ENCODE measurements around the gene BRD4. TPM values are rescaled to one million over a fixed set of nuclear protein-coding genes. Genes with fewer than 3 reads are reported as not detected.

Gene BRD4
- total and polyA plus RNA-seq, 4 experiments from 2014 or later, result 4.2 to 152 (median 98.4) TPM

GRCh38 chr19:15243236-15243957, 88.9 kb downstream of the BRD4 start:
- peaks cover 40 to 57% of the 10 kb centered on the region in 2 donors for H3K36me3 Mint-ChIP-seq
- peak overlapping the region in 1 of 7 donors; percentile 10 for H3K27ac Mint-ChIP-seq
- DNase-seq, result no peak
- POLR2A ChIA-PET (ENCODE audit: partially characterized antibody), result no interaction called here
- Histone ChIP-seq H3K36me3 (ENCODE audit: insufficient read depth, low read length) (peaks cover 72% of the 10 kb centered on the region), H3K4me3 (ENCODE audit: low read length in 2 of 2) (no peak overlapping the region), H3K27me3 (ENCODE audit: insufficient read depth, low read length) (no peaks in the 10 kb centered on the region), H3K9me3 (ENCODE audit: control insufficient read depth in 1 of 2, low read length in 2 of 2) (no peaks in the 10 kb centered on the region), H3K4me1 (ENCODE audit: insufficient read depth, low read length) (no peaks in the 10 kb centered on the region), H3K27ac (ENCODE audit: low read depth, low read length) (no peak overlapping the region)
- H3K4me3 Mint-ChIP-seq, result peak overlapping the region in 1 of 8 donors; percentile 31
- CTCF ChIA-PET (ENCODE audit: partially characterized antibody), result interaction anchor here (1.2 kb wide), 1 partner anchor 12 kb away, joined by 3 read pairs; no protein-coding TSS in a partner anchor
- no peaks in the 10 kb centered on the region for H3K9me3 Mint-ChIP-seq
- no peaks in the 10 kb centered on the region for H3K27me3 Mint-ChIP-seq
- intact Hi-C loops (cut with micrococcal nuclease), result no loop called here
- peaks cover 0 to 4% (median 0%) of the 10 kb centered on the region in 4 donors for H3K4me1 Mint-ChIP-seq

- H3K9me3 Mint-ChIP-seq, result no peaks in the 10 kb centered on the region
- no peaks in the 10 kb centered on the region for H3K27me3 ChIP-seq (ENCODE audit: insufficient read depth, low read length)
- peaks cover 0 to 4% (median 0%) of the 10 kb centered on the region in 4 donors for H3K4me1 Mint-ChIP-seq
- intact Hi-C loops (cut with micrococcal nuclease), result no loop called here
- peaks cover 61% of the 10 kb centered on the region for H3K36me3 ChIP-seq (ENCODE audit: insufficient read depth, low read length)
- DNase-seq, result no peak
- H3K4me3 Mint-ChIP-seq, result no peak overlapping the region
- H3K27ac Mint-ChIP-seq, result no peak overlapping the region
- no peaks in the 10 kb centered on the region for H3K4me1 ChIP-seq (ENCODE audit: insufficient read depth, low read length)
- no peak overlapping the region for H3K4me3 ChIP-seq (ENCODE audit: low read length in 2 of 2)
- ChIA-PET POLR2A (ENCODE audit: partially characterized antibody) (no interaction called here), CTCF (ENCODE audit: partially characterized antibody) (interaction anchor here (0.7 kb wide), 1 partner anchor 26 kb away, joined by 4 read pairs; no protein-coding TSS in a partner anchor)
- H3K36me3 Mint-ChIP-seq, result peaks cover 48 to 62% of the 10 kb centered on the region in 2 donors
- H3K27ac ChIP-seq (ENCODE audit: low read depth, low read length), result no peak overlapping the region
- no peaks in the 10 kb centered on the region for H3K9me3 ChIP-seq (ENCODE audit: control insufficient read depth in 1 of 2, low read length in 2 of 2)
- no peaks in the 10 kb centered on the region for H3K27me3 Mint-ChIP-seq
These were observed 91.0 kb downstream of the BRD4 start for GRCh38 chr19:15241259-15241910.

GRCh38 chr19:15240515-15240914, 91.8 kb downstream of the BRD4 start:
- ChIA-PET CTCF (ENCODE audit: partially characterized antibody) (no interaction called here), POLR2A (ENCODE audit: partially characterized antibody) (no interaction called here)
- peaks cover 48 to 62% of the 10 kb centered on the region in 2 donors for H3K36me3 Mint-ChIP-seq

GRCh38 chr19:15239337-15239949, 92.9 kb downstream of the BRD4 start:
- no peaks in the 10 kb centered on the region for H3K4me1 ChIP-seq (ENCODE audit: insufficient read depth, low read length)
- H3K4me1 Mint-ChIP-seq, result peaks cover 3 to 4% (median 3%) of the 10 kb centered on the region in 4 donors
- H3K36me3 Mint-ChIP-seq, result peaks cover 42 to 55% of the 10 kb centered on the region in 2 donors
- no peak overlapping the region for H3K4me3 ChIP-seq (ENCODE audit: low read length in 2 of 2)
- DNase-seq, result no peak
- H3K27ac Mint-ChIP-seq, result peak overlapping the region in 2 of 7 donors; percentile 57 to 65
- peaks cover 3 to 4% of the 10 kb centered on the region in 2 donors for H3K27me3 Mint-ChIP-seq
- no peaks in the 10 kb centered on the region for H3K9me3 Mint-ChIP-seq
- ChIA-PET POLR2A (ENCODE audit: partially characterized antibody) (no interaction called here), CTCF (ENCODE audit: partially characterized antibody) (interaction anchor here (0.5 kb wide), 1 partner anchor 1164 kb away, joined by 3 read pairs; no protein-coding TSS in a partner anchor)
- H3K36me3 ChIP-seq (ENCODE audit: insufficient read depth, low read length), result peaks cover 49% of the 10 kb centered on the region
- H3K9me3 ChIP-seq (ENCODE audit: control insufficient read depth in 1 of 2, low read length in 2 of 2), result no peaks in the 10 kb centered on the region
- intact Hi-C loops (cut with micrococcal nuclease), result no loop called here
- no peak overlapping the region for H3K4me3 Mint-ChIP-seq
- H3K27ac ChIP-seq (ENCODE audit: low read depth, low read length), result no peak overlapping the region
- no peaks in the 10 kb centered on the region for H3K27me3 ChIP-seq (ENCODE audit: insufficient read depth, low read length)

More at GRCh38 chr19:15240515-15240914, 91.8 kb downstream of the BRD4 start:
- Histone ChIP-seq H3K4me3 (ENCODE audit: low read length in 2 of 2) (no peak overlapping the region), H3K27me3 (ENCODE audit: insufficient read depth, low read length) (no peaks in the 10 kb centered on the region), H3K36me3 (ENCODE audit: insufficient read depth, low read length) (peaks cover 57% of the 10 kb centered on the region), H3K9me3 (ENCODE audit: control insufficient read depth in 1 of 2, low read length in 2 of 2) (no peaks in the 10 kb centered on the region), H3K27ac (ENCODE audit: low read depth, low read length) (no peak overlapping the region), H3K4me1 (ENCODE audit: insufficient read depth, low read length) (no peaks in the 10 kb centered on the region)
- no peak overlapping the region for H3K27ac Mint-ChIP-seq
- no peak for DNase-seq
- no peaks in the 10 kb centered on the region for H3K27me3 Mint-ChIP-seq
- no peak overlapping the region for H3K4me3 Mint-ChIP-seq
- intact Hi-C loops (cut with micrococcal nuclease), result no loop called here
- no peaks in the 10 kb centered on the region for H3K9me3 Mint-ChIP-seq
- H3K4me1 Mint-ChIP-seq, result peaks cover 0 to 4% (median 0%) of the 10 kb centered on the region in 4 donors

GRCh38 chr19:15238639-15239155, 93.6 kb downstream of the BRD4 start:
- Histone ChIP-seq H3K36me3 (ENCODE audit: insufficient read depth, low read length) (peaks cover 44% of the 10 kb centered on the region), H3K9me3 (ENCODE audit: control insufficient read depth in 1 of 2, low read length in 2 of 2) (no peaks in the 10 kb centered on the region), H3K4me3 (ENCODE audit: low read length in 2 of 2) (no peak overlapping the region), H3K27me3 (ENCODE audit: insufficient read depth, low read length) (no peaks in the 10 kb centered on the region), H3K27ac (ENCODE audit: low read depth, low read length) (no peak overlapping the region), H3K4me1 (ENCODE audit: insufficient read depth, low read length) (no peaks in the 10 kb centered on the region)
- peaks cover 38 to 50% of the 10 kb centered on the region in 2 donors for H3K36me3 Mint-ChIP-seq
- DNase-seq, result no peak
- ChIA-PET POLR2A (ENCODE audit: partially characterized antibody) (no interaction called here), CTCF (ENCODE audit: partially characterized antibody) (no interaction called here)
- no peak overlapping the region for H3K27ac Mint-ChIP-seq
- no peaks in the 10 kb centered on the region for H3K9me3 Mint-ChIP-seq
- peaks cover 4 to 11% (median 8%) of the 10 kb centered on the region in 4 donors for H3K4me1 Mint-ChIP-seq
- H3K4me3 Mint-ChIP-seq, result no peak overlapping the region
- intact Hi-C loops (cut with micrococcal nuclease), result no loop called here
- peaks cover 5 to 6% of the 10 kb centered on the region in 2 donors for H3K27me3 Mint-ChIP-seq

GRCh38 chr19:15237759-15238638, 94.3 kb downstream of the BRD4 start:
- Mint-ChIP-seq H3K36me3 (peaks cover 34 to 47% of the 10 kb centered on the region in 2 donors), H3K4me3 (peak overlapping the region in 1 of 8 donors; percentile 36), H3K4me1 (peaks cover 5 to 15% (median 9%) of the 10 kb centered on the region in 4 donors)

More at GRCh38 chr19:15237759-15238638, 94.3 kb downstream of the BRD4 start:
- Mint-ChIP-seq H3K27ac (no peak overlapping the region), H3K9me3 (no peaks in the 10 kb centered on the region), H3K27me3 (peaks cover 5 to 6% of the 10 kb centered on the region in 2 donors)
- intact Hi-C loops (cut with micrococcal nuclease), result no loop called here
- H3K36me3 ChIP-seq (ENCODE audit: insufficient read depth, low read length), result peaks cover 40% of the 10 kb centered on the region
- DNase-seq, result no peak
- no peak overlapping the region for H3K4me3 ChIP-seq (ENCODE audit: low read length in 2 of 2)
- CTCF ChIA-PET (ENCODE audit: partially characterized antibody), result no interaction called here
- POLR2A ChIA-PET (ENCODE audit: partially characterized antibody), result no interaction called here
- no peaks in the 10 kb centered on the region for H3K9me3 ChIP-seq (ENCODE audit: control insufficient read depth in 1 of 2, low read length in 2 of 2)
- no peak overlapping the region for H3K27ac ChIP-seq (ENCODE audit: low read depth, low read length)
- H3K4me1 ChIP-seq (ENCODE audit: insufficient read depth, low read length), result no peaks in the 10 kb centered on the region
- H3K27me3 ChIP-seq (ENCODE audit: insufficient read depth, low read length), result no peaks in the 10 kb centered on the region
